Tibial artery (tissue), 4 donors: ENCODE data around the gene ALG5.

Experiments used
- DNase-seq, 2 donors: peaks; one replicate each; pipeline ENCODE4 v3.0.0-alpha.2; 2019
- H3K27ac ChIP-seq, 2 donors: fragments of 200-600 bp; sonication (generic) in 1 of 2; 1 replicate in 1 of 2; 2 replicates in 1 of 2; pipeline ENCODE4 v1.5.1; 2018 to 2019; ENCODE audit warnings: mild to moderate bottlenecking in 1 of 2
- H3K27me3 ChIP-seq, 2 donors: fragments of 200-600 bp; sonication (generic) in 1 of 2; one replicate each; pipeline versions ENCODE4 v1.5.1 to v1.6.0; 2016 to 2019
- H3K36me3 ChIP-seq, 3 donors: fragments of 200-600 bp; sonication (generic) in 2 of 3; one replicate each; pipeline ENCODE4 v1.5.1; 2016 to 2019; ENCODE audit warnings: mild to moderate bottlenecking in 2 of 3
- H3K4me1 ChIP-seq, 4 donors: fragments of 200-600 bp; sonication (generic) in 2 of 4; 1 replicate in 3 of 4; 2 replicates in 1 of 4; pipeline ENCODE4 v1.5.1; 2016 to 2019
- H3K4me3 ChIP-seq, 2 donors: fragments of 200-600 bp; sonication (generic) in 1 of 2; 1 replicate in 1 of 2; 2 replicates in 1 of 2; pipeline ENCODE4 v1.5.1; 2018 to 2019; ENCODE audit warnings: mild to moderate bottlenecking in 2 of 2
- H3K9me3 ChIP-seq, 3 donors: fragments of 200-600 bp; sonication (generic) in 1 of 3; one replicate each; pipeline ENCODE4 v1.5.1; 2016 to 2019
- CTCF ChIP-seq, 2 experiments: fragments of 200-600 bp in 1 of 2; fragments of 450-650 bp in 1 of 2; IDR thresholded peaks; one replicate each; pipeline ENCODE4 v1.5.1; 2017 to 2019; ENCODE audit warnings: antibody characterized with exemption in 2 of 2, mild to moderate bottlenecking in 1 of 2, moderate library complexity in 1 of 2
- intact Hi-C: fragments of 100-400 bp; cut with DNase I; formaldehyde crosslinking; loops from one replicate; pipeline ENCODE4 v1.15.0; 2023; ENCODE audit warnings: low total_unique reads

The ALG5 gene

GRCh38 chr13:37014609-37015008, 15.5 kb upstream of the ALG5 start:
- no peak for DNase-seq
- no peaks in the 10 kb centered on the region for H3K27me3 ChIP-seq
- H3K36me3 ChIP-seq: peaks cover 43 to 78% (median 58%) of the 10 kb centered on the region in 3 donors
- intact Hi-C loops: no loop called here
- H3K27ac ChIP-seq: peak overlapping the region in 1 of 2 donors; percentile 3
- no peaks in the 10 kb centered on the region for H3K9me3 ChIP-seq
- no peaks in the 10 kb centered on the region for H3K4me1 ChIP-seq
- TF ChIP-seq CTCF (IDR thresholded peaks at IDR 0.05): no peak
- H3K4me3 ChIP-seq: no peak overlapping the region

- DNase-seq: no peak
- no peaks in the 10 kb centered on the region for H3K27me3 ChIP-seq
- H3K9me3 ChIP-seq: no peaks in the 10 kb centered on the region
- H3K4me1 ChIP-seq: no peaks in the 10 kb centered on the region
- intact Hi-C loops: no loop called here
- no peak for TF ChIP-seq CTCF (IDR thresholded peaks at IDR 0.05)
- no peak overlapping the region for H3K4me3 ChIP-seq
- H3K27ac ChIP-seq: no peak overlapping the region
- H3K36me3 ChIP-seq: peaks cover 52 to 80% (median 68%) of the 10 kb centered on the region in 3 donors
Measured at GRCh38 chr13:37011788-37012187, 12.6 kb upstream of the ALG5 start.

GRCh38 chr13:37011002-37011401, 11.9 kb upstream of the ALG5 start:
- DNase-seq: no peak
- H3K4me3 ChIP-seq: no peak overlapping the region
- H3K4me1 ChIP-seq: no peaks in the 10 kb centered on the region
- H3K36me3 ChIP-seq: peaks cover 52 to 77% (median 66%) of the 10 kb centered on the region in 3 donors
- TF ChIP-seq CTCF (IDR thresholded peaks at IDR 0.05): no peak
- intact Hi-C loops: no loop called here
- no peak overlapping the region for H3K27ac ChIP-seq
- H3K27me3 ChIP-seq: no peaks in the 10 kb centered on the region
- H3K9me3 ChIP-seq: no peaks in the 10 kb centered on the region

GRCh38 chr13:37010424-37010823, 11.3 kb upstream of the ALG5 start:
- intact Hi-C loops: no loop called here
- no peak for TF ChIP-seq CTCF (IDR thresholded peaks at IDR 0.05)

GRCh38 chr13:37009692-37010091, 10.6 kb upstream of the ALG5 start:
- no peak for DNase-seq
- intact Hi-C loops: no loop called here
- no peak overlapping the region for H3K4me3 ChIP-seq
- no peak overlapping the region for H3K27ac ChIP-seq
- TF ChIP-seq CTCF (IDR thresholded peaks at IDR 0.05): no peak
- H3K27me3 ChIP-seq: no peaks in the 10 kb centered on the region
- H3K9me3 ChIP-seq: no peaks in the 10 kb centered on the region
- peaks cover 54 to 78% (median 68%) of the 10 kb centered on the region in 3 donors for H3K36me3 ChIP-seq
- no peaks in the 10 kb centered on the region for H3K4me1 ChIP-seq

More at GRCh38 chr13:37010424-37010823, 11.3 kb upstream of the ALG5 start:
- H3K27ac ChIP-seq: no peak overlapping the region
- no peak for DNase-seq
- H3K27me3 ChIP-seq: no peaks in the 10 kb centered on the region
- H3K4me3 ChIP-seq: no peak overlapping the region
- H3K4me1 ChIP-seq: no peaks in the 10 kb centered on the region
- H3K9me3 ChIP-seq: no peaks in the 10 kb centered on the region
- peaks cover 52 to 77% (median 62%) of the 10 kb centered on the region in 3 donors for H3K36me3 ChIP-seq

- Histone ChIP-seq H3K36me3 (peaks cover 27 to 36% (median 35%) of the 10 kb centered on the region in 3 donors), H3K9me3 (no peaks in the 10 kb centered on the region), H3K27me3 (no peaks in the 10 kb centered on the region), H3K27ac (no peak overlapping the region), H3K4me1 (peaks cover 4 to 25% (median 19%) of the 10 kb centered on the region in 4 donors), H3K4me3 (peak overlapping the region in 1 of 2 donors; percentile 90)
- DNase-seq: no peak
- intact Hi-C loops: no loop called here
- TF ChIP-seq CTCF (IDR thresholded peaks at IDR 0.05): no peak
Measured at GRCh38 chr13:37001921-37002250, 2.7 kb upstream of the ALG5 start.
